SK-N-MC (cell line): ENCODE data around the gene PHRF1.

ENCODE experiments used
- DNase-seq: peaks from one replicate; pipeline ENCODE4 v3.0.0-alpha.2; 2011; ENCODE audit warnings: low read depth, low spot score
- H3K27ac ChIP-seq: fragments of 200-600 bp; sonication (generic); 2 replicates; pipeline ENCODE4 v1.5.1; 2016; ENCODE audit warnings: mixed run types
- H3K36me3 ChIP-seq: fragments of 200-600 bp; sonication (generic); 2 replicates; pipeline ENCODE4 v1.6.1; 2017; ENCODE audit warnings: antibody characterized with exemption, low read length, mixed read lengths; ENCODE audit not compliant: insufficient read depth
- H3K4me3 ChIP-seq: fragments of 200-600 bp; sonication (generic); 2 replicates; pipeline ENCODE4 v1.5.1; 2016
- H3K9ac ChIP-seq: fragments of 200-600 bp; sonication (generic); 2 replicates; pipeline ENCODE4 v1.8.0; 2017; ENCODE audit warnings: mixed run types, mixed read lengths; ENCODE audit not compliant: insufficient read length
- H3K9me3 ChIP-seq: fragments of 200-600 bp; sonication (generic); 2 replicates; pipeline ENCODE4 v1.6.1; 2017; ENCODE audit warnings: low read depth, mild to moderate bottlenecking, antibody characterized with exemption, low read length, moderate library complexity, mixed read lengths
- EZH2 ChIP-seq: fragments of 200-600 bp; sonication (generic); IDR thresholded peaks from one replicate; pipeline ENCODE4 v1.6.1; 2017; ENCODE audit warnings: antibody characterized with exemption
- FOXP2 ChIP-seq: optimal IDR thresholded peaks from 2 replicates; pipeline ENCODE3; 2011; ENCODE audit warnings: mild to moderate bottlenecking, moderate library complexity; ENCODE audit not compliant: insufficient read depth; ENCODE audit errors: extremely low read length, control extremely low read depth
- POLR2AphosphoS5 ChIP-seq: IDR thresholded peaks from 2 replicates; pipeline ENCODE4 v1.6.1; 2012; ENCODE audit warnings: mild to moderate bottlenecking, low read depth, low read length, borderline replicate concordance

The PHRF1 gene

DNA sequence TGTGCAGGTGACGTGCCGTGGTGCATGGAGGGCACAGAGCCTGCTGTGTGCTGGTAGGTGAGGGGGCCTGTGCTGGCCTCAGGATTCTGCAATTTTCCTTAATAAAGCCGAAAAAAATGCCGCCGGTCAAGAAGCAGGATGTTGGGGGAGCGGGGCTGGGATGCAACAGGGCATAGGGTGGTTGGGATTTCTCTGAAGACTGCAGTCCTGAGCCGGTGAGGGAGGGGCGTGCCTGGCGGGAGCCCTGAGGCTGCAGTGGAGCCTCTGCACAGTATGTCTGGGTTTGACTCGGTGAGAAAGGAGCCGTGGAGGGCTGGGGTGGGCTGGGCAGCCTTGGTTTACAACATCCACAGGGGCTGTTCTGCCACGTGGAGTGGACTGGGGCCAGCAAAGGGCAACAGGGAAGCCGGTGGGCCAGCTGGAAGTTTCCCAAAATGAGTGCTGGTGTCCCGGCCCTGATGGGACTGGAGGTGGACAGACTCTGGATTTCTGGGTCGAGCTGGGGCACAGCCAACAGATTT lies 47.1 kb downstream of the PHRF1 start:
- no peak overlapping the region for H3K4me3 ChIP-seq
- H3K36me3 ChIP-seq = no peaks in the 10 kb centered on the region
- no peaks in the 10 kb centered on the region for H3K9me3 ChIP-seq
- H3K9ac ChIP-seq = no peak overlapping the region
- no peak for TF ChIP-seq FOXP2
- TF ChIP-seq EZH2 = no peak
- no peak overlapping the region for H3K27ac ChIP-seq
- DNase-seq = no peak

DNA sequence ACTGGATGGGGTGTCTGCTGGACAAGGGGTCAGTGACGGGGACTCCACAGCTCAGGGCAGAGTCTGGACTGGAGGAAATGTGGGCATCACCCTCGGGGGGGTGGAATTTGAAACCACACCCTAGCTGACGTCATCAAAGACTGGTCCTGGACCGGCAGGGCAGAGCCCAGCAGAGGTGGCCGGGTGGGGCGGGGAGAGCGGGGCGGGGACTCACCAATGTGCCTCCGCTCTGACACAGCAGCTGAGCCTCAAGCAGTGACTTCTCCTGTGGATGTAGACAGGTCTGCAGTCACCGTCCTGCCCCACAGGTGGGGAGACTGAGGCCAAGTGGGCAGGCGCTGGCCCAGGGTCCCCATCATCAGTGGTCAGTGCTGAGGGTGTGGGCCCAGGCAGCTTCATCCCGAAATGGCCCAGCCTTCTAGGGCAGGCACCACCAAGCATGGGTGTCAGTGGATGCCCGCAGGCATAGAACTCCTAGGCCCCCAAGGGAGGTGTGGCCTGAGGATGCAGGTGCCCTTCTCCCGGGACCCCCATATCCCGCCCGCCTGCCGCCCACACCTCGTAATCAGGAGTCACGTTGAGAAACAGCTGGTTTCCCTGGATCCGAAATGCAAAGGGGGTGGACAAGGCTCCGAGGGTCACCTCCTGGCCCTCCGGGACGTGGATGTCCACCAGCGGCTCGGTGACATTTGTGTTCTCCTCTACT lies 47.9 kb downstream of the PHRF1 start:
- no peak overlapping the region for H3K4me3 ChIP-seq
- no peak overlapping the region for H3K27ac ChIP-seq
- DNase-seq = no peak
- no peak overlapping the region for H3K9ac ChIP-seq
- no peaks in the 10 kb centered on the region for H3K9me3 ChIP-seq
- H3K36me3 ChIP-seq = no peaks in the 10 kb centered on the region
- TF ChIP-seq POLR2AphosphoS5 (no peak), FOXP2 (no peak), EZH2 (no peak)

GRCh38 chr11:624705-625635 lies 48.7 kb downstream of the PHRF1 start, which contains the start of gene CDHR5:
TSS of gene CDHR5 (minus strand) at chr11:624955. CDS start at chr11:624902, 53 bp downstream.
- DNase-seq = no peak
- Histone ChIP-seq H3K9me3 (no peaks in the 10 kb centered on the region), H3K36me3 (no peaks in the 10 kb centered on the region), H3K9ac (no peak within 1 kb of the TSS), H3K27ac (no peak within 1 kb of the TSS), H3K4me3 (no peak within 1 kb of the TSS)
- no peak for TF ChIP-seq FOXP2
- TF ChIP-seq POLR2AphosphoS5 = no peak
- TF ChIP-seq EZH2 = no peak

GRCh38 chr11:625636-626268 lies 49.5 kb downstream of the PHRF1 start:
- no peak for TF ChIP-seq EZH2
- TF ChIP-seq POLR2AphosphoS5 = no peak
- no peak for TF ChIP-seq FOXP2
- DNase-seq = no peak
- H3K4me3 ChIP-seq = no peak overlapping the region
- no peaks in the 10 kb centered on the region for H3K9me3 ChIP-seq
- no peak overlapping the region for H3K9ac ChIP-seq
- H3K36me3 ChIP-seq = no peaks in the 10 kb centered on the region
- H3K27ac ChIP-seq = no peak overlapping the region

- H3K27ac ChIP-seq = no peak within 1 kb of the TSS
- DNase-seq = no peak
- no peak for TF ChIP-seq EZH2
- peak; percentile 17; the same call in 1 of the 2 replicates for TF ChIP-seq POLR2AphosphoS5
- no peak for TF ChIP-seq FOXP2
- H3K9ac ChIP-seq = no peak within 1 kb of the TSS
- no peaks in the 10 kb centered on the region for H3K9me3 ChIP-seq
- no peak within 1 kb of the TSS for H3K4me3 ChIP-seq
- H3K36me3 ChIP-seq = no peaks in the 10 kb centered on the region
These were observed 50.4 kb downstream of the PHRF1 start, which contains the start of gene SCT for GRCh38 chr11:626475-627307. TSS of gene SCT (minus strand) at chr11:627181. CDS start at chr11:627143, 38 bp downstream.

GRCh38 chr11:627308-627576 lies 51.0 kb downstream of the PHRF1 start:
- no peaks in the 10 kb centered on the region for H3K9me3 ChIP-seq
- TF ChIP-seq POLR2AphosphoS5 = no peak
- no peak for TF ChIP-seq EZH2
- TF ChIP-seq FOXP2 = no peak
- H3K9ac ChIP-seq = no peak overlapping the region
- H3K27ac ChIP-seq = no peak overlapping the region
- no peak overlapping the region for H3K4me3 ChIP-seq
- no peak for DNase-seq
- H3K36me3 ChIP-seq = no peaks in the 10 kb centered on the region

DNA sequence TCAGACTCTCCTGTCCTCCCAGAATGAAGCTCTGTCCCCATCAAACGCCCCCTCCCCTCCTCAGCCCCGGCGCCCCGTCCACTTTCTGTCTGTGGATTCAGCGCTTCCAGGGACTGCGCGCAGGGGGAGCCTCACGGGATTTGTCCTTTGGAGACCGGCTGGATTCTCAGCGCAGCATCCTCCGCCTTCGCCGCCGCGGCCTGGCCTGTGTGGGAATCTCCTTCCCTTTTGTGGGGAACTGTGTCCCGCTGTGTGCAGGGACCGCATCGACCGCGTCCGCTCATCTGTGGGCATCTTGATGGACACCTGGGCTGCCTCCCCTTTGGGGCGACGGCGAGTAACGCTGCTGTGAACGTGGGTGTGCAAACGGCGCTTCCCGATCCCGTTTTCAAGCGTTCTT lies 51.8 kb downstream of the PHRF1 start:
- no peak overlapping the region for H3K4me3 ChIP-seq
- TF ChIP-seq POLR2AphosphoS5 (no peak), EZH2 (no peak), FOXP2 (no peak)
- H3K9ac ChIP-seq = no peak overlapping the region
- DNase-seq = no peak
- H3K9me3 ChIP-seq = no peaks in the 10 kb centered on the region
- peak overlapping the region; percentile 68; the same call in 1 of the 2 replicates for H3K27ac ChIP-seq
- no peaks in the 10 kb centered on the region for H3K36me3 ChIP-seq
